IPS-18c (cell line): ENCODE results near the gene LENEP.
"Not testable (repeated sequence)": the region's sequence is repeated elsewhere in the genome, so short reads cannot be mapped to it uniquely, and the experiment has no call there.

Source experiments
- H3K4me3 ChIP-seq: 2 replicates; pipeline ENCODE4 v1.7.0; 2013; ENCODE audit warnings: low read depth, mild to moderate bottlenecking, low read length, moderate library complexity; ENCODE audit not compliant: insufficient read depth
- H3K9me3 ChIP-seq: one replicate; pipeline ENCODE4 v1.6.1; 2013; ENCODE audit warnings: mild to moderate bottlenecking, low read length, moderate library complexity; ENCODE audit not compliant: control insufficient read depth, insufficient read depth

Gene LENEP

DNA sequence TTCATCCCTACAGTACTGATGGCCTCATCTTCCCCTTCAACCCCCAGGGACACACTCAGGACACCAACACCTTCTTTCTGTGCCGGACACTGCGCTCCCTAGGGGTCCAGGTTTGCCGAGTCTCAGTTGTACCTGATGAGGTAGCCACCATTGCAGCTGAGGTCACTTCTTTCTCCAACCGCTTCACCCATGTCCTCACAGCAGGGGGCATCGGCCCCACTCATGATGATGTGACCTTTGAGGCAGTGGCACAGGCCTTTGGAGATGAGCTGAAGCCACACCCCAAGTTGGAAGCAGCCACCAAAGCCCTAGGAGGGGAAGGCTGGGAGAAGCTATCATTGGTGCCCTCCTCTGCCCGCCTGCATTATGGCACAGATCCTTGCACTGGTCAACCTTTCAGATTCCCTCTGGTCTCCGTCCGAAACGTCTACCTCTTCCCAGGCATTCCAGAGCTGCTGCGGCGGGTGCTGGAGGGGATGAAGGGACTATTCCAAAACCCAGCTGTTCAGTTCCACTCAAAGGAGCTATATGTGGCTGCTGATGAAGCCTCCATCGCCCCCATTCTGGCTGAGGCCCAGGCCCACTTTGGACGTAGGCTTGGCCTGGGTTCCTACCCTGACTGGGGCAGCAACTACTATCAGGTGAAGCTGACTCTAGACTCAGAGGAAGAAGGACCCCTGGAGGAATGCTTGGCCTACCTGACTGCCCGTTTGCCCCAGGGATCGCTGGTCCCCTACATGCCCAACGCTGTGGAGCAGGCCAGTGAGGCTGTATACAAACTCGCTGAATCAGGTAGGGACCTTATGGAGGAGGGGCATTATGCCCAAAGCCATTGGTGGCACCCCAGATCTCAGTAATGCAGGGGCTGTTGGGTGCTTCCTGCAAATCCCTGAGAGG, 5.1 kb upstream of the LENEP start:
- Histone ChIP-seq H3K9me3 (no peaks in the 10 kb centered on the region), H3K4me3 (no peak overlapping the region)

DNA sequence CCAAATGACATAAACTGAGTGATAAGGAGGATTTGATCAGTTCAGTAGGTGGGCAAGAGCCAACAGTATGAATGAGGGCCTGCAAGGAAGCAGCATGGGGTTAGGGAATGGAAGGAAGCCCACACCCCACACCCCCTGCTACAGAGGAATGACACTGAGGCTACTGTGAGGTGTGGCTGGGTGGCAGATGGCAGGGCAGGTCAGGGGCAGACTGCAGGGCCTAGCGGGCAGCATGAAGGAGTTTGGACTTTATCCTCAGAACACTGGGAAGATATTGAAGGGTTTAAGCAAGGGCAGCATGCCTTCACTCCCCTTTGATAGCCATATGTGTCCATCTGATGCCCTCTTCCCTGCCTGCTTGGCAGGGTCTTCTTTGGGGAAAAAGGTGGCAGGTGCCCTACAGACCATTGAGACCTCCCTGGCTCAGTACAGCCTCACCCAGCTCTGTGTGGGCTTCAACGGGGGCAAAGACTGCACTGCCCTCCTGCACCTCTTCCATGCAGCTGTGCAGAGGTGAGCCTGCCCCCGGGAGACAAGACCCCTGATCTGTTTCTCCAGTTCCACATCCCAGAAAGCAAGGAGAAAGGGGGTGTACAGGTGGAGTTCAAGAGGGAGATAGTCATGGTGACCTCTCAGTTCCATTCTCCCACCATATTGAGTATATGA, 4.1 kb upstream of the LENEP start:
- Histone ChIP-seq H3K9me3 (no peaks in the 10 kb centered on the region), H3K4me3 (no peak overlapping the region)

DNA sequence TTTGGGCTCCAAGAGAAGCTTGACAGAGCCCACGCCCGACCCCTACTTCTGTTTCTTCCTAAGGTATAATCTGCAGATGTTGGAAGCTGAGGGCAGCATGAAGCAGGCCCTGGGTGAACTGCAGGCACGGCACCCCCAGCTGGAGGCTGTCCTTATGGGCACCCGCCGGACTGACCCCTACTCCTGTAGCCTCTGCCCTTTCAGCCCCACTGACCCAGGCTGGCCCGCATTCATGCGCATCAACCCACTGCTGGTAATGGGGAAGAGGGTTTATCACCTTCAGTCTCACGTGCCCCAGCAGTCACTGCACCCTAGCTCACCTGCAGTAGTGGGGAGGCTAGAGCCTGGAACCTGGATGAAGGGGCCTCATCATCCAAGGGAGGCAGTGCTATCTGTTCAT, 3.1 kb upstream of the LENEP start:
- Histone ChIP-seq H3K4me3 (no peak overlapping the region), H3K9me3 (no peaks in the 10 kb centered on the region)

DNA sequence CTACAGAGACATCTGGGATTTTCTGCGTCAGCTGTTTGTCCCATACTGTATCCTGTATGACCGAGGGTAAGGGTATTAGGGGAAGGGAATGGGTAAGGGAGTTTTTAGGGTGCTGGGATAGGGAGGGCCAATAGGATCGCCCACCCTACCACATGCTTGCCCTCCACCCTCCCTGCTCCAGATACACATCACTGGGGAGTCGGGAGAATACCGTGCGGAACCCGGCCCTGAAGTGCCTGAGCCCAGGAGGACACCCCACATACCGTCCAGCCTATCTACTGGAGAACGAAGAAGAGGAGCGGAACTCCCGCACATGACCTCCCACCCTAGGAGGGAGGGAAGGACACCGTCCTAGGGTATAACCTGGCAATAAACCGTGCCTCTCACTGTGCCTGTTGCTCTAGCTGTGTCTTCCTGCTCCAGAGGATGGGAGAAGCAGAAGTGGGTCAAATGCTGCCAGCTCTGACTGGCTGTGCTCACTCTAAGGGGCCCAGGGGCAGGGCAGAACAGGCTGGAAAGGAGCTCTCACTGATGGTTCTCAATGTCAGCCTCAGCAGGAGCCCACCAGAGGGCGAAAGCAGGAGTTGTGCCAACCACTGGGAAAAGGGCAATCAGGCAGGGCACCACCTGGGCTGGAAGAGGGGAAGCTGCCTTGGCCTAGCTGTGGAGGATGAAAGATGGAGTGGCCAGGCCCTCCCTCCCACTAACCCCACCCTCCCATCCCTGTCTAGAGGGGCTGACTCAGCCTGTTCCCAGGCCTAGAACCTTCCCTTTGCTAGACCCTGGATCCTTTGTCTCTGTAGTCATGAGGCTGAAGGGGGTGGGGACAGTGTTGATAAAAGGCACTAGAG, 440 bp upstream of the LENEP start:
- Histone ChIP-seq H3K9me3 (no peaks in the 10 kb centered on the region), H3K4me3 (no peak overlapping the region)

DNA sequence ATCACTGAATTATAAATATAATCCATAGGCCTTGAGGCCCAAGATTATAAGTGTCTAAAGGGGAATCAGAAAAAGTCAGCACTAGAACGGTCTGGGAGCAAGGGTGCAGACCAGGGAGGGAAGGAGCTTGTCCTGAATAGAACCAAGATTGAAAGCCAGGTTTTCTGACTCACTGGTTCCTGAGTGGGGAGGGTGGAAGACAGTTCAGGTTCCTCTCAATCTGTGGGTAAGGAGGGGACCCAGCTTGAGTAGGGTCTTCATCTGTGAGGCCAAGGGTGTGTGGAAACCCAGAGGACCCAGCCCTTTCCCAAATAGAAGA, 842 bp downstream of the LENEP start:
- no peaks in the 10 kb centered on the region for H3K9me3 ChIP-seq
- H3K4me3 ChIP-seq, result no peak overlapping the region

DNA sequence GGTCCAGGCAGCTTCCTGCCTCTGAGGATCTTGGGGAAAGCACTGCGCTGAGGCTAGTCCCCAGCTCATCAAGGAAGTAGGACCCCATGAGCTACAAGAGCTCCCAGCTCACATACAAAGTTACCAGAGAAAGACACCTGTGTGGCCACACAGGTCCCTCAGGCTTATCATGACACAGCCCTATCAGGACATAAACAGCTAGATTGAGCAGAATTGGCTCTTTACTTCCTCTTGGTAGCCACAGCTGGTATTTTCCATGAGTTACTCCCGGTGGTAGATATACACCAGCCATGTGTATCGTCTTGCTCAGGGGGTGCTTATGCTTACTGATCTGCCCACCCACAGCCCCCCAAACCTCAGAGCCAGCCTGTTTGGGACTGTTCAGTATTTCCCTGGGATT, 1.2 kb downstream of the LENEP start:
- Histone ChIP-seq H3K4me3 (no peak overlapping the region), H3K9me3 (no peaks in the 10 kb centered on the region)

DNA sequence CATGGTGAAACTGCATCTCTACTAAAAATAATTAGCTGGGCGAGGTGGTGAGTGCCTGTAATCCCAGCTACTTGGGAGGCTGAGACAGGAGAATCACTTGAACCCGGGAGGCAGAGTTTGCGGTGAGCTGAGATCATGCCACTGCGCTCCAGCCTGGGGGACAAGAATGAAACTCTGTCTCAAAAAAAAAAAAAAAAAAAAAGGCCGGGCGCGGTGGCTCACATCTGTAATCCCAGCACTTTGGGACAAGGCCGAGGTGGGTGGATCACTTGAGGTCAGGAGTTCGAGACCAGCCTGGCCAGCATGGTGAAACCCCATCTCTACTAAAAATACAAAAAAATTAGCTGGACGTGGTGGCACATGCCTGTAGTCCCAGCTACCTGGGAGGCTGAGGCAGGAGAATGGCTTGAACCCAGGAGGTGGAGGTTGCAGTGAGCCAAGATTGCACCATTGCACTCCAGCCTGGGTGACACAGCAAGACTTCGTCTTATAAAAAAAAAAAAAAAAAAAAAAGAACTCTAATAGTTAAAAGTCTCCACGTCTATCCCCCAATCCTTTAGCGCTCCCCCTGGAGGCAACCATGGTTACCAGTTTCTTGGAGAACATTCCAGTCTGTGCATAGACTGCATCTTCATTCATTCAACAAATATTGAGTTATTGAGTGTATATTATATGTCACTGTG, 2.1 kb downstream of the LENEP start:
- H3K4me3 ChIP-seq, H3K9me3 ChIP-seq: not testable (repeated sequence)

DNA sequence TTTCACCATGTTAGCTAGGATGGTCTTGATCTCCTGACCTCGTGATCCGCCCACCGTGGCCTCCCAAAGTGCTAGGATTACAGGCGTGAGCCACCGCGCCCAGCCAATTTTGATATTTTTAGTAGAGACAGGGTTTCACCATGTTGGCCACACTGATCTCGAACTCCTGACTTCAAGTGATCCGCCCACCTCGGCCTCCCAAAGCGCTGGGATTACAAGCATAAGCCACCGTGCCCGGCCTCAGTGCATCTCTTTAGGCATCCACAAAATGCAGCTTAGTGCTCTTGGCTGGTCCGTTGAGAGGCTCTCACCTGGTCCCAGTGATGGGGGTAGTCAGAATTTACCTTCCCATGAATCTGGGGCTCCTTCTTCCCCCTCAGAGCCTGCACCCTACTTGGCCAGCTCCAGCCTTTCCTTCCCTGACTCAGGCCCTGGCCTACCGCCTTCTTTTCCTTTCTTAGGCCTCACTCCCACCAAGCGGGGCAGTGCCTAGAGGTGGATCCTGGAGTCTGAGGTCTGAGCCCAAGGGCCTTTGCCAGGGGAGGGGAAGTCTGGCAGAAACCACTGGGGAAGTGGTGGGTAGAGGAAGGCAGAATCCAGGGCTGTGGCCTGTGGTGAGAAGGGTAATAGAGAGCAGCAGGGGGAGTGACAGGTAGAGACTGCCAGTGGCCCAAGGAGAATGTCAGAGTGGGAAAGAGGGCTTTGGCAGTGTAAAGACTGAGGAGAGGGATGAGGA, 3.7 kb downstream of the LENEP start:
- H3K4me3 ChIP-seq, result no peak overlapping the region

DNA sequence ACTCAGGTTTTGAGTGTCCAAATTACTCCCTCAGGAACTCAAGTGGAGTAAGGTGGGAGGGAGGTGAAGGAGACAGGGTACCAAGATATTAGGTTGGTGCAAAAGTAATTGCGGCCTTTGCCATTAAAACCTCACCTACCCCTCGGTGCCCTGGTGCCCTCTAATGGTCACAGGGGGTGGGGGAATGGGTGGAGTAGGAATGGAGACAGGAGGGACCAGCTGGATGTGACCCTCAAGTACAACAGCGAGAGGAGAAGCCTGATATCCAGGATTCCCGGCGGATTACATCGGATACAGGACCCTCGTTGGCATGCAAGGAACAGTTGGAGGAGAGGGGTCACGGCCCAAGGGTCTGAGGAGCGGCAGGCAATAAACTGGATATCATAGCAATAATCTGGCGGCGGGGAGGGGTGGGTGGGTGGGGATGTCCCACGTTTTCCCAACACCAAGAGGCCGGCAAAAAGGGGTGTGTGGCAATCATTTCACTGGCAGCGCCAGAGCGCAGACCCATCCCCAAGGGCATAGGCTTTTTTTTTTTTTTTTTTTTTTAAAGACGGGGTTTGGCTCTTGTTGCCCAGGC, 4.9 kb downstream of the LENEP start:
- Histone ChIP-seq H3K4me3 (no peak overlapping the region), H3K9me3 (peaks cover 2% of the 10 kb centered on the region)

More for the DNA sequence above, 3.7 kb downstream of the LENEP start:
- no peaks in the 10 kb centered on the region for H3K9me3 ChIP-seq

DNA sequence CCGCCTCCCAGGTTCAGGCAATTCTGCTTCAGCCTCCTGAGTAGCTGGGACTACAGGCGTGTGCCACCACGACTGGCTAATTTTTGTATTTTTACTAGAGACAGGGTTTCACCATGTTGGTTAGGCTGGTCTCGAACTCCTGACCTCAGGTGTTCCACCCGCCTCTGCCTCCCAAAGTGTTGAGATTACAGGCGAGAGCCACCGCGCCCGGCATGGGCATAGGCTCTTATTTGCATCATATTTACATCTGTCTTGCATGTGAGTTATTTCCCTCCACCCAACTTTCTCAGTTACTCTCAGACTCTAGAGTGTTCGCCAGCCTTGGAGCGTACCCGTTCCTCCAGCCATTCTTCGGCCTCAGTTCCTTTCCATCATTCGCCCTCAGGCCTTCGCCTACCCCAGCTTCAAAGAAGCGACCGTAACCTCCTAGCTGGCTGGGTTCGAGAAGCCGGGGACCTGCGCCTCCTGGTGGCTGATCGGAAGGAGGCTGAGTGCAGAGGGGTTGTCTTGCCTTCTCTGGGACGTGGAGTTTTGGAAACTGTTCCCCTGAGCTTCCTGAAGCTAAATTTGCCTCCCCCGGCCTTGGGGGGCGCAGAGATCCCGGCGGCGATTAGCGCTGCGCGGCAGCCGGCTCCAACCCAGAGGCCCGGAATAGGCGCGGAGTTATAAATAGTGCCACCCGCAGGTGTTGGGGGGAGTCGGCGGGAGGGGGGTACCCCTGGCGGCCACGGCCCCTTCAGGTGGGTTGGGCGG, 5.6 kb downstream of the LENEP start:
- peak overlapping the region; percentile 52; the same call in 1 of the 2 replicates for H3K4me3 ChIP-seq
- peaks cover 2% of the 10 kb centered on the region for H3K9me3 ChIP-seq

DNA sequence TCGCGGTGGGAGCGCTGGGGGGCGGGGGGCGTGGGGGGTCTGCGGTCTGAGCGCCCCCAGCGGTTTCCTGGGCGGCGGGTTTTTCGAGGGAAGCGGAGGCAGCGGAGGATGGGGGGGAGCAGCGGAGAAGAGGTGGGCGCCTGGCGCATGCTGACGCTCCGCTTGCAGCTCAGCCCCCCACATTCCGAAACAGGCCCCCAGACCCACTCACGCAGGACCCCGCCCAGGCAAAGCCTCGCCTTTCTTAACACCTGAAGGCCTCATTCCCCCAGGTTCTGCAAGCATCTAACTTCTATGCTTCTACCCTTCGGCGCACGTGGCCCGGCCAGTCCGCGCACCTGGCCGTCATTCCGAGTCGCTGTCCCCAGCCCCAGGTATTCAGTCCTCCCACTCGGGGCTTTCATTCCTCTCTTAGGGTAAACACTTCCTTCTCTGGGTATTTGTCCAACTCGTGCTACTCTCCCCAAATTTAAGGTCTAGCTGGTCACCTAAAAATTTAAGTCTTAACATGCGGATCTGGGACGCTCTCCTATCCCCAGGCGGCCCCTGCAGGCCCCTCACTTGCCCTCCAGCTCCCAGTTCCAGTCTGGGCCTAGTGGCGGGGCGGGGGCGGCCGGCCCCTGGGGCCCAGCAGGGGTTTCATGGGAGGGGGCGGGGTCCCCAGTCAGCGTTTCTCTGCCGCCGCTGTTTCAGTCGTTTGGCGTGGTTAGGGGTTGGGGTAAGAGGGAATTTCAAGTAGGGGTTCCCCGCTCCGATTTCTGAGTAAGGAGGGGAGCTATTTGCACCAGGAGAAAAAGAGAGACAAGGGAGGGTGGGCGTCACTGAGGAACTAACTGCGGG, 6.4 kb downstream of the LENEP start:
- Histone ChIP-seq H3K9me3 (peaks cover 2% of the 10 kb centered on the region), H3K4me3 (peak overlapping the region; percentile 52)

DNA sequence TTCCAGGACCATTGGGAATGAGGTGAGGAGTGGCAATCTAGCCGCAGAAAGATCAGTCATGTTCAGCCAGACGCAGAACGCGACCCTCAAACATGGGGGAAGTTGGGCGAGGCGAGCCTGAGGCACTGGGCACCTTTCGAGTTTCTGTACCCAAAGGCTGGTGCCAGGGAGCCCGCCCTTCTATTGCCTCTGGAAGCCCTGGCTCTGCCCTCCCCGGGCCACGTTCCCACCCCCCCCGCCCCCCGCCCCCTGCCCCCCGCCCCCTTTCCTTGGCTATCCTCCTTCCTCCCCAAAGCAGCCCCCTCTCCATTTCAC, 7.0 kb downstream of the LENEP start:
- Histone ChIP-seq H3K4me3 (peak overlapping the region; percentile 84), H3K9me3 (peaks cover 2% of the 10 kb centered on the region)

DNA sequence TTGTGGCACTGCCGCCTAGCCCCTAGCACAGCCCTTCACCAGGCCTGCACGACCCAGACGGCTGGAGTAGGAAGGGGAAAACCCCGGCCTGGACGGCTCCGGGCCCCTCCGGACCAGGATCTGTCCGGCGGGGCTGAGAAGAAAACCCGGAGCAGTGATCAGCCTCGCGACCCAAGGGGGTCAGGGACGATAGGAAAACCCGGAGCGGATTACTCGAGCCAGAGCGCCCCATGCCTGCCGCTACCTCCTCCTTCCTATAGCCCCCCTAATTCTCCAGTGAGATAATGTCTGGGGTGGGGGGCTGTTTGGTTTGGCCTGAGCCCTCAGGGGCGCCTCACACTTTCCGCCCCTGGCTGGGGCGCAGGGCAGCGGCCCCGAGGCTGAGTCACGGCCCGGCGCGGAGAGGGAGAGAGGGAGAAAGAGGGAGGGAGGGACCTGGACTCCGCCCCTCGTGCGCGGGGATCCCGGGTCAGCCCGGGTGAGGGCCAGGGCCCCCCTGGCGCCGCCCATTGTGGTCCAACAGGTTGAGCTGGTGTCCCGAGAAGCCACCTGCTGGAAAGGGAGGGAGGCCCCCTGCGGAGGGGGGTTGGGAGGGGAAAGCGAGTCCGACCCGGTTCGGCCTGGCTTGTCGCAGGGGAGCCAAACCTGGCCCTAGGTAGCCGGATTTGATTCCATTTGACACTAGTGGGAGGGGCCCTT, 7.5 kb downstream of the LENEP start:
- H3K4me3 ChIP-seq, result peak overlapping the region; percentile 84
- peaks cover 2% of the 10 kb centered on the region for H3K9me3 ChIP-seq

DNA sequence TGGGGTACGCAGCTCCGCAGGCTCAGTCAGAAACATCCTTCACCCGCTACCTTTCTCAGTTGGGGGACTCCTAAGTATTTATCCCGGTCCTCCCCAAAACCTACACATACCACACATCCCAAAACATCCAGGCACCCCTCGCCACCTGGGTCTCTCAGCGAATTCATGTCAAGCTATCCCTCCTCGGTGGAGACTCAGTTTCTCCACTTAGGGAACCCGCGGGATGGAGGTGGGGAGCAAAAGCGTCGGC, 8.0 kb downstream of the LENEP start:
- Histone ChIP-seq H3K4me3 (peak overlapping the region; percentile 84), H3K9me3 (peaks cover 2% of the 10 kb centered on the region)
